LNCaP clone FGC (cell line): ENCODE measurements around the gene ADGRD1.

ENCODE experiments used
- DNase-seq: peaks from one replicate; pipeline ENCODE4 v3.0.0-alpha.2; 2011; ENCODE audit warnings: low read depth
- H3K4me3 ChIP-seq: 2 replicates; pipeline ENCODE4 v1.5.1; 2011; ENCODE audit warnings: mild to moderate bottlenecking, low read depth, low read length, control low read depth
- TF ChIP-seq, protein P1 (sequence below): IDR thresholded peaks from 2 replicates; pipeline ENCODE4 v1.5.1; 2012; ENCODE audit warnings: mild to moderate bottlenecking; ENCODE audit not compliant: control insufficient read depth, insufficient read depth; ENCODE audit errors: extremely low read depth

The ADGRD1 gene

DNA sequence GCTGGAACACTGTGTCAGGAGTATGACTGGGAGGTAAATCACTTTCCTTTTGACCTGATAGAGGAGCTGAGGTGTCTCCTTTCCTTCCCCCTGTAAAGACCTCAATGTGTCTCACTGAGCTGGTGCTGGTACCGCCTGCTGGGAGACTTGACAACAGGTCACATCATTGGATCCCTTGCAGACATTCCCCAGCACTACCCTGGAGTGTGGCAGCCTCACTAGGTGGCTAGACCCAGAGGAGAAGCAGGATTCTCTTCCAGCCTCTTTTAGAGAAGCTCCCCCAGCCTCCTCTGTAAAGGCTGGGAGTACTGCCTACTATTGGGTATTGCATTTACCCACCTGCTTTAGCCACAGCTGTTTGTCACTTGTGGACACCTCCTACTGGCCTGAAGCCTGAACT is 223.9 kb downstream of the ADGRD1 start:
- TF ChIP-seq, protein P1, sequence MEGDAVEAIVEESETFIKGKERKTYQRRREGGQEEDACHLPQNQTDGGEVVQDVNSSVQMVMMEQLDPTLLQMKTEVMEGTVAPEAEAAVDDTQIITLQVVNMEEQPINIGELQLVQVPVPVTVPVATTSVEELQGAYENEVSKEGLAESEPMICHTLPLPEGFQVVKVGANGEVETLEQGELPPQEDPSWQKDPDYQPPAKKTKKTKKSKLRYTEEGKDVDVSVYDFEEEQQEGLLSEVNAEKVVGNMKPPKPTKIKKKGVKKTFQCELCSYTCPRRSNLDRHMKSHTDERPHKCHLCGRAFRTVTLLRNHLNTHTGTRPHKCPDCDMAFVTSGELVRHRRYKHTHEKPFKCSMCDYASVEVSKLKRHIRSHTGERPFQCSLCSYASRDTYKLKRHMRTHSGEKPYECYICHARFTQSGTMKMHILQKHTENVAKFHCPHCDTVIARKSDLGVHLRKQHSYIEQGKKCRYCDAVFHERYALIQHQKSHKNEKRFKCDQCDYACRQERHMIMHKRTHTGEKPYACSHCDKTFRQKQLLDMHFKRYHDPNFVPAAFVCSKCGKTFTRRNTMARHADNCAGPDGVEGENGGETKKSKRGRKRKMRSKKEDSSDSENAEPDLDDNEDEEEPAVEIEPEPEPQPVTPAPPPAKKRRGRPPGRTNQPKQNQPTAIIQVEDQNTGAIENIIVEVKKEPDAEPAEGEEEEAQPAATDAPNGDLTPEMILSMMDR: no peak
- no peak overlapping the region for H3K4me3 ChIP-seq
- no peak for DNase-seq

DNA sequence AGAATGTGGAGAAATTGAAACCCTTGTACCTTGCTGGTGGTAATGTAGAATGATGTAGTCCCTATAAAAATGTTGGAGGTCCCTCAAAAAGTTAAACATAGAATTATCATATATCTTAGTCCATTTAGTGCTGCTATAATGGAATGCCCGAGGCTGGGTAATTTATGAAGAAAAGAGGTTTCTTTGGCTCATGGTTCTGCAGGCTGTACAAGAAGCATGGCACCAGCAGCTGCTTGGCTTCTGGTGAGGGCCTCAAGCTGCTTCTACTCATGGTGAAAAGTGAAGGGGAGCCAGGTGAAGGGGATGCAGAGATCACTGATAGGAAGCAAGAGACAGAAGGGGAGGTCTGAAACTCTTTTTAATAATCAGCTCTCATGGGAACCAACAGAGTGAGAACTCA is 233.9 kb downstream of the ADGRD1 start:
- H3K4me3 ChIP-seq: no peak overlapping the region
- DNase-seq: no peak
- TF ChIP-seq, protein P1: no peak

DNA sequence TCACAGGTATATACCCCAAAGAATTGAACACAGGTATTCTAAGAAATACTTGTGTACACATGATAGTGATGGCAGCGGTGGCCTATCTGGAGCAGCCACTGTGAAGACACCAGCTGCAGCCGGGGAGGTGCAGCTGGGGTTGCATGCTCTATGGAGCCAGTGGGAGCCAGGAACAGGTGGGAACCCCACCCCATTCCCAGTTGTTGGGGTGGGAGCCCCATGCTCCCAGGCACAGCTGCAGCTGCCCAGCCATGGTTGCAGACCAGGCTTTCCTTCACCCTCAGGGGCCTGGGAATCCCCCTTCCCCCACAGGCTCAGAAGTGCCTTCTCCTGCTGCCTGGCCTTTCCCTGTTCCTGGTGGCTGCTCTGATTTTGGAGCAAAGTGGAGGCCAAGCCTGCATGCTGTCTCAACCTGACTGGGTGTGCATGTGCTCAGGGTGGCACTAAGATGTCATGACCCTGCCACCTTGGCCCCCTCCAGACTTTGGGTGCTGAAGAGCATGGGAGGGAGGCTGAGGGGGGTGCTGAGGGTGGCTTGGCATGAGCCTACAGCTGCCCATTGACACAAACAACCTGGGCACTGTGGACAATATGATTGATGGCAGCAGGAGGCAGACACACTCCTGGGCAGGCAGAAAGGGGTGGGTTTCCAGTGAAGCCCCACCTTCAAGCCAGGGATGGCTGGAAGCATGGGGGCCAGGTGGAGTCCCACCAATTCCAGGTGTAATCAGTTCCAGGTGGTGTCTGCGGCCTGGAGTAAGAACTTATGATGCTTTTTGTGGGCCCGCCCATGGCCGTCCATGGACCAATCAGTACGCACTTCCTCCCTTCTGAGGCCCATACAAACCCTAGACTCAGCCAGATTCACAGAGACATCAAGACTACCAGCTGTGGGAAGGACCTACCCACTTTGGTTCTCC is 234.7 kb downstream of the ADGRD1 start:
- DNase-seq: no peak
- H3K4me3 ChIP-seq: no peak overlapping the region
- TF ChIP-seq, protein P1: no peak

DNA sequence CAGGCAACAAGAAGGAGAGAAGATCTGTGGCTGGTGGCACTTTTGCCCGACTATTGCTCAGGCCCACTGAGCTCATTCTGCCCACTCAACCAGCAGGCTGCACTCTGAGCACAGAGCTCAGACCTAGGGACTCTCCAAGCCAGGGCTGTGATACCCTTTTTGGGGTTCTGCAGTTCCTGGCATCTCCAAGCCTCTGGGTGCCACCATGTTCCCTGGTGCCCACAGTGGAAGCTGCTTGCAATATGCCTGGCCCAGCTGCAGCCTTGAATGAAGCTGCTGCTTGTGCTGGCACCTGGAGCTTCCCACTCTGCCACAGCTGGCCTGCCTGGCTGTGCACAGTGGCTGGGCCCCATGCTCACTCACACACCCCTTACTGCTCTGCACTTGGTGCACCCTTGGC is 236.1 kb downstream of the ADGRD1 start:
- TF ChIP-seq, protein P1: no peak
- H3K4me3 ChIP-seq: no peak overlapping the region
- DNase-seq: no peak

DNA sequence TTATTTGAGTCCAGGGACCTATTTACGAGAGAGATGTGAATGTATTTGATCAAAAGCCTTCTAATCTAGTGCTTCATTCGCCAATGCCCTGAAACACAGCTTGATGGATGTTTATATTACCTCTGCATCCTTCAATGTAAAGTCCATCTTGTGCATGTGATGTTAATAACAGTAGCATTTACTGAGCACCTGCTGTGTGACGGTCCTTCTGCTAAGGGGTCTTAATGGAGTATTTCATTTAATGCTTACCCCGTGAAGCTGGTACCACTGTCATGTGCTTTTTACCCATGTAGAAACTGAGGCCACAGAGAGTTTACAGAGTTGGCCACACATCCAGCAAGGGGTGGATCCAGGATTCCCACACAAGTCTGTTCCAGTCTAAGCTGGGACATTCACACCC is 237.3 kb downstream of the ADGRD1 start:
- no peak overlapping the region for H3K4me3 ChIP-seq
- TF ChIP-seq, protein P1: no peak
- no peak for DNase-seq
